NCI-H1092 (cell line): Measurements from ENCODE around the gene DEPDC1.
A peak's percentile ranks its signal among the peaks of the same experiment; 100 is the strongest.
"Not testable (repeated sequence)": the region's sequence is repeated elsewhere in the genome, so short reads cannot be mapped to it uniquely, and the experiment has no call there.

Experiments used
- DNase-seq: peaks from one replicate; lab custom pipeline; 2025; lab: John Stamatoyannopoulos, UW

DEPDC1 gene, protein sequence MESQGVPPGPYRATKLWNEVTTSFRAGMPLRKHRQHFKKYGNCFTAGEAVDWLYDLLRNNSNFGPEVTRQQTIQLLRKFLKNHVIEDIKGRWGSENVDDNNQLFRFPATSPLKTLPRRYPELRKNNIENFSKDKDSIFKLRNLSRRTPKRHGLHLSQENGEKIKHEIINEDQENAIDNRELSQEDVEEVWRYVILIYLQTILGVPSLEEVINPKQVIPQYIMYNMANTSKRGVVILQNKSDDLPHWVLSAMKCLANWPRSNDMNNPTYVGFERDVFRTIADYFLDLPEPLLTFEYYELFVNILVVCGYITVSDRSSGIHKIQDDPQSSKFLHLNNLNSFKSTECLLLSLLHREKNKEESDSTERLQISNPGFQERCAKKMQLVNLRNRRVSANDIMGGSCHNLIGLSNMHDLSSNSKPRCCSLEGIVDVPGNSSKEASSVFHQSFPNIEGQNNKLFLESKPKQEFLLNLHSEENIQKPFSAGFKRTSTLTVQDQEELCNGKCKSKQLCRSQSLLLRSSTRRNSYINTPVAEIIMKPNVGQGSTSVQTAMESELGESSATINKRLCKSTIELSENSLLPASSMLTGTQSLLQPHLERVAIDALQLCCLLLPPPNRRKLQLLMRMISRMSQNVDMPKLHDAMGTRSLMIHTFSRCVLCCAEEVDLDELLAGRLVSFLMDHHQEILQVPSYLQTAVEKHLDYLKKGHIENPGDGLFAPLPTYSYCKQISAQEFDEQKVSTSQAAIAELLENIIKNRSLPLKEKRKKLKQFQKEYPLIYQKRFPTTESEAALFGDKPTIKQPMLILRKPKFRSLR

DNA sequence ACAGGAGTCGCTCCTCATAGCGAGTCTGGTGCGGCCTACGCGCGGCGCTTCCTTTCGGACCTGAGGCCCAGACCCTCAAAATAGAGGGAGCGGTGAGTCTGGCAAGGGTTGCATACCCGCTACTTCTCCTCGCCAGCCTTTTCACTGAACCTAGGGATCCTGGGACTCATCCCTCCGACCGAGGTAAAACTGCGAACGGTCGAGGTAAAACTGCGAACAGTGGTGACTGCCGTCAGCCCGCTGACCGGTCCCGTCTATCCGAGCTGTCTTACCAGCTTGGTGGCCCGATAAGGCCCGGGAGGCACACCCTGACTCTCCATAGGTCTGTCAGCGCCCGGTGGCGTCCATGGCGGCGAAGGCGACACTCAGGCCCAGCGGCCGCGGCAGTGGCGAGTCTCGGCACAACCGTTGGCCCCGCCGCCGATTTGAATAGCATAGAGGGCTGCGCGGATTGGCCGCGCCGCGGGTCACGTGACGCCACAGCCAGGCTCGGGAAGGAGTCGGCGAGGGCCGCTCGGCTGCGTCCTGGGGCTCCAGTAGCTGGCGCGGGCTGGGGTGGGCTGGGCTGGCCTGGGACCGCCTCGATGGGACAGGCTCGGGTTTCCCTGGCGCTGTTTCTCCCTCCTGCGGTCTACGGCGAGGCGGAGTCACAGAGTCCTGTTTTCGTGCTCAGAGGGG, at the start of gene DEPDC1:
Gene DEPDC1 (minus strand): TSS at position 403 of the 678 bp plus-strand sequence. CDS start 83 bp downstream, at position 320.
- peak; percentile 76 for DNase-seq

DNA sequence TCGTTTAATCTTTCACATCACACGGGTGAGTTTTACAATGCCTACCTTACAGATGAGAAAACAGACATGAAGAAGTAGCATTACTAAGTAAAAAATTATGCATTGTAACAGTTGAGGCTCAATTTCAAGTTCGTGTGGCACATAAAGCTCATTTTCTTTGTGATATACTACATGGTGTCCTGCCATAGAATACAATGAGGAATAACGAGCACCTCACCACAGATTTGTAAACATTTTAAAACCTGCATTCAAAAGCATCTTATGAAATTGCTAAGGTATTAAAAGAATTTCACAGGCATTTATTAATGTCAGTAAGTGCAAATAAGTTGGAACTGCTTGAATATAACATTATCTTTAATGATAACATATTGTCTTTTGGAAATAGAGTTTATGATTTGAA, 47.8 kb upstream of the DEPDC1 start:
- no peak for DNase-seq

DNA sequence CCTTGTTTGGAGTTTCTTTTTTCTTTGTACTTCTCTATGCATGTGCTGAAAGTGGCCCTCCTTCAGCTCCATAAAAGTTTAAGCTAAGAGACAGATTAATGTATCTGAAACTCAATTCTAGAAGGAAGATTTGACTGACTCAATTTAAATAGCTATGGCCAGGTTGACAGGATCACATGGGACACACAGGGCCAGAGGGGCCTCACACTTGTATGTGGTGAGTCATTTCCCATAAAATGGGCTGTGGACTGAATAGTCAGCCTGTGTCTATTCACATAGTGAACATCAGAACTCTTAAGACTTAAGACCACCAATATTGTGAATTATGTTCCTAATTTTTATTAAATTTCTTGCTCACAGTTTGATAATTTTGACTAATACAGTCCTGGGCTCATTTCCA, 45.7 kb upstream of the DEPDC1 start:
- DNase-seq = no peak

DNA sequence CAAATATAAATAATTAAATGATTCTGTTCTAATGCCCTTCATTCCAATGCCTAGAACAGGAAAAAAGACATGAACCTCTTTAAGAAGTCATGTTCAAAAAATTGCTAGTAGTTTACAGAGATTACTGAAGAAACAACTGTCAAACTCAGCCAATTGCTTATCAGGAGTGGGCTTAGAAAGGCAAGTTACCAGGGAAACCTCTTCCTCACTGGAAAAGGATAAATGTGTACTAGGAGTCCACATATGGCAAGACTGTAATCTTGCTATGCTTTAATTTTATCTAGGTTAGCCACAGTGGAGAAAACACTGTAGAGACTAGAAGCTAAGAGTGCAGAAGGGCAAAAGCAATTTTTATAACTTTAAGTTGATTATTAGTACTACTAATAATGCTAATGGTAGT, 42.1 kb upstream of the DEPDC1 start:
- DNase-seq = no peak

DNA sequence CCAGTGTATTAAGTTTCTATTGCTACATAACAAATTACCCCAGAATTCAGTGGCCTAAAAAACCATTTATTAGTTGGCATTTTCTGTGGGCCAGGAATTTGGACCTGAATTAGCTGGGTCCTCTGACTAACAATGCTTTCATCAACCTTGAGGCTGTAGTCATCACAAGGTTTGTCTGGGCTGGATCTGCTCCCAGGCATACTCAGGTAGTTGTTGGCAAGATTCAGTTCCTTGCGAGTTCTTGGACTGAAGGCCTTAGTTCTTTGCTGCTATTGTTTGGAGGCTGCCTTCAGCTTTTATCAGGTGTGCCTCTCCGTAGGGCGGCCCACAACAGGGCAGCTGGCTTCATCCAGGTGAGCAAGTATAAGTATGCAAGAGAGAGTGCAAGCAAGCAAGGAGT, 31.4 kb upstream of the DEPDC1 start:
- DNase-seq = no peak

DNA sequence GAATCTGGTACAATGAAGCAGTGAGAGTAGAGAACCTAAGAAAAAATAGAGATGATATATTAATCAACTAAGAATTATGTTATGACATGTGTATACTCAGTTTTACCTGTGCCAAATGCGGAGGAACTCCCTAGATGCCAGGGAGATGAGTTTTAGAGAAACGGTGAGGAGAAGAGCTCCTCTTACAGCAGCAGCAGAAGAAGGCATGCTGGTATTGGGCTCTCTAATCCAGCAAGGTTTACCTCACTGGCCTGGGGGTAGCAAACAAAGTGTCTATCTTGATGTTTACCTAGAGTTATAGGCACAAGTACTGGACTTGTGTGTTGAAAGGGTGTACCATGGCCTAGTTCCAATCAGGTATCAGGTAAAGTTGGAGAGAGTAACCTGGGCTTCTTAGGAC, 28.9 kb upstream of the DEPDC1 start:
- DNase-seq = no peak

DNA sequence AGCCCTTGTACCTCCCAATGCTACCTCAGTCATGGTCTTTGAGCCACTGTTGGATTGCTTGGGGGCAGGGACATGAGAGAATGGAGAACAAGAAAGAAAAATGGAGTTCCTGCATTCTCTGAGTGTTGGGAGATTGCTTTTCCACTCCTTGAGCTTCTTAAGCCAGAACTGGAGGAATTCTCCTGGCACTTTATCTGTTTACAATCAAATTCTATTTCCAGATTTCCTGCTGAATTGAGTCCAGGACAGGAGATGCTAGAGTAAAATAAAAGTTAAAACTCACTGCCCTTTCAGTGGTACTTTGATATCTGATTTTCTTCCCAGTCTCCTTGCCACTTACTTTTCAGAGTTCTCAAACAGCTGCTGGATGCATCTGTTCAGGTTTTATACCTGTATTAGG, 24.4 kb upstream of the DEPDC1 start:
- no peak for DNase-seq

DNA sequence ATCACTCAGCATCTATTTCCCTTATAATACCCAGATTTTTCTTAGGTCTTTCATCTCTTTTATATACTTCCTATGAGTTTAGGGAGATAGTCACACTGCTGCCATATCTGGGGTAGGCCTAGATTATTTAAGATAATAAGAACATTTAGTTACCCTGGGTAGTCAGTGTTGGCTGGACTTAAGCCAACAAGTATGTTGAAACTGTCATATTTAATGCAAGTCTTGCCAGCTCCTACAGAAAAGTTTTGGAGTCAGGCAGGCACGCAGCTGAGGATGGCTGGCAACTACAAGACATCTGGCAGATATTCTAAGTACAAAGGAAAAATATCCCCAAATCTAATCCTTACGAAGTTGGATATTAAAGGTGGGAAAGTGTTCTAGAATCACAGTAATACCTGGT, 19.2 kb upstream of the DEPDC1 start:
- no peak for DNase-seq

DNA sequence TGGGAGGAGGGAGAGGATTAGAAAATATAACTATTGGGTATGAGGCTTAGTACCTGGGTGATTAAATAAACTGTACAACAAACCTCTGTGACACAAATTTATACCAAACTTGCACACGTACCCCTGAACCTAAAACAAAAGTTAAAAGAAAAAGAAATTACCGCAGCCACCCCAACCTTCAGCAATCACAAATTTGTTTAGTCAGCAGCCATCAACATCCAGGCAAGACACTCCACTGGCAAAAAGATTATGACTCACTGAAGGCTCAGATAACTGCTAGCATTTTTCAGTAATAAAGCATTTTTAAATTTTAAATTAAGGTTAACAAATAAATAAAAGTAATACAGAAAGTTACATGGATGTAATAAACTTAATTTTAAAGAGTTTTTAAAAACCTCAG, 14.4 kb upstream of the DEPDC1 start:
- no peak for DNase-seq

DNA sequence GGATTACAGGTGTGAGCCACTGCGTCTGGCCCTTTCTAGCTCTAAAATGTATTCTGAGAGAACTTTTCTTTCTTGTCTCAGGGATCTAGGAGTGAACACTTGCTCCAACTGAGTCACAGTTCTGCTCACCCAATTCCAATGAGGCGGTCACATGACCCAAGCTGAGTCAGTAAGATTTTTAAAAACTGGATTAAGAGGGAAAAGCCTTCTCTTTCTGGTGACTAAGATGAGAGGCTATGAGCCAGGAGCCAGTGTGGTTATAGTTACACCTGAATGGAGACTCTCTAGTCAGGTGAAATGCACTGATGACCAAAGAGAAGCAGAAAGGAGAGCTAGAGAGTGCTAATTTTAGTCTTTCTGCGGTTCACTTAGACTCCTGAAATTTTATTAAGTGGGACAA, 9.5 kb upstream of the DEPDC1 start:
- no peak for DNase-seq

DNA sequence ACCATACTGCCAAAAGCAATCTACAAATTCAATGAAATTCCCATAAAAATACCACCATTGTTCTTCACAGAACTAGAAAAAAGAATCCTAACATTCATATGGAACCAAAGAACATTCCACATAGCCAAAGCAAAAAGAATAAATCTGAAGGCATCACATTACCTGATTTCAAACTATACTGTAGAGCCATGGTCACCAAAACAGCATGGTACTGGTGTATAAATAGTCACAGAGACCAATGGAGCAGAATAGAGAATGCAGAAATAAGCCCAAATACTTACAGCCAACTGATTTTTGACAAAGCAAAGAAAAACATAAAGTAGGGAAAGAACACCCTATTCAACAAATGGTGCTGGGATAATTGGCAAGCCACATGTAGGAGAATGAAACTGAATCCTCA, 6.2 kb upstream of the DEPDC1 start:
- no peak for DNase-seq

DNA sequence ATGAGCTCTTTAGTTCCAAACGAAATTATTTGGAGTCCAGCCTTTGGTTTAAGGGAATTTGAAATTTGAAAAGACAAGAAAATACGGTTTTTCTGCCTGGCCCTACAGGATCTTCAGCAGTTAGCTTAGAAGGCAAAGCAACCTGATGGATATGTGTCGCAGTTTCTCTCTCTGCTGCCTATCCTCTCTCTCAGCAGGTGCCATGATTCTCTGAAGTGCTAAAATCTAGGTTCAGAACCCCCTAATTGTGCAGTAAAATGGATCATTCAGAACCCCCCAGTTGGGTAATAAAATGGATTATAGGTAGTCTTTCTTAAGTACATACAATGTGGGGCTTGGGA, 446 bp upstream of the DEPDC1 start:
- no peak for DNase-seq

DNA sequence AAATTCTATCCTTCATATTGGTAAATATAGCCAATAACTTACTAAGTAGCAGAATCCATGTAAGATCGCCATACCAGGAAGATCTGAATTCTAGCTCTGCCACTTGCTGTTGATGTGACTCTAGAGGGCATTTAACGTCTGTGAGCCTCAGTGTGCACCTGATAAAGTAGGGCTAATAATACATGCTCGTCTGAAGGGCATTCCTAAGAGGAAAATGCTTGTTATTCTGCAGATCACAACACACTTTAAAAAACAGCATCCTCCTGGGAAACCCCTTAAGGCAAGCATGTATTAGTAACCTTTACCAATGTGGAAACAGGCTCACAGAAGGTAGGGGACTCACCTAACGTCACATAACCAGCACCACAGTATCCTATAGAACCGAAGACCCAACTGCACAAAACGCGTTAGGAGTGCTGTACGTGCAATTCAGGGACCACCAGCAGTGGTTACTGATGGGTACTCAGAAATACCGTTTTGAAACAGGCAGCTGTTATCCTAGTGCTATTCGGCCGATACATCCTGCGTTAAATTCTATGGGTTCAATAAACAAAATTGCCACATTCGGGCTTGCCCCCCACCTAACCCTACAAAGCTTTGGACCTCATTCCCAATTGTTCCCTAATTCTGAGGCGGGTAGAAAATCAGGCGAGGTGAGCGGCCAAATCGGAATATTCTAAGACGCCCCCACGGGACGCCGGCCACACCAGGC, 758 bp downstream of the DEPDC1 start:
- no peak for DNase-seq

DNA sequence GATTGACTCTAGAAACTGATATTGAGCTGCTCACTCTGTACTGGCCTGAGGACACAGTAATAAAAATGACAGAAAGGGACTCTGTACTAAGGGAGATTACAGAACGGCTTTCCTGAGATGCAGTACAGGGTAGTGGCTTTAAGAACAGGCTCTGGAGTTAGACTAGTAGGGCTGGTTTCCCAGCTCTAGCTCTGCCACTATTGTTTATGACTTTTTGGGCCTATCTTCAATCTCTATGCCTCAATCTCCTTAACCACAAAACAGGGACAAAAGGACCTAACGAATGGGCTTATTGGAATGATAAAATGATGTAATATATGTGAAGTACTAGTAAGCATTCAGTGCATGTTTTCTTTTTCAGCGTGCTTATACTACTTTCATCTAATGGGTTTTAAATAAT, 1.4 kb downstream of the DEPDC1 start:
- no peak for DNase-seq

DNA sequence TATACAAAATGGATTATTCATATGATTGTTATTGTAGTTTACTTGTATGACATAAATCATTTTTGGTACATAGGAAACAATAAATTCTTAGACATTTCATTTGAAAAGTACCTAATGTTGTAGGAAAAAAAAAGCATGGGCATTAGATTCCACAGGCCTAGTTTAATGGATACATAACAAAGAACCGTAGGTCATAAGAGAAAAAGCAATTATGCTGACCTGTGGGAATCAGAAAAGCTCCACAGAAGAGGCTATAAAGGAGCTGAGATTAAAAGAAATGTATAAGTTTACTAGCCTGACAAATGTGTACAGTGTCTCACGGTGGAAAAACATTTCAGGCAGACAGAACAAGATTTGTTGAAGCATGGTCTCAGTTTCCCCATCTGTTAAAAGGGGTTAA, 3.7 kb downstream of the DEPDC1 start:
- no peak for DNase-seq

DNA sequence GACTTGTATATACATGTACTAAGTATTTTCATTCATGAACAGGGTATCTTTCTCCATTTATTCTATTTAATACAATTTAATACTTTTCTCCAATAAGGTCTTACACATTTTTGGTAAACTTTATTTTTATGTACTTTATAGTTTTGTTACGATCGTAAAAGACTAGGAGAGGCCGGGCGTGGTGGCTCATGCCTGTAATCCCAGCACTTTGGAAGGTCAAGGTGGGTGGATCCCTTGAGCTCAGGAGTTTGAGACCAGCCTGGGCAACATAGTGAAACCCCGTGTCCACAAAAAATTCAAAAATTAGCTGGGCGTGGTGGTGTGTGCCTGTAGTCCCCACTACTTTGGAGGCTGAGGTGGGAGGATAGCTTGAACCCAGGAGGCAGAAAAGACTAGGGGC, 4.6 kb downstream of the DEPDC1 start:
- DNase-seq = not testable (repeated sequence)

DNA sequence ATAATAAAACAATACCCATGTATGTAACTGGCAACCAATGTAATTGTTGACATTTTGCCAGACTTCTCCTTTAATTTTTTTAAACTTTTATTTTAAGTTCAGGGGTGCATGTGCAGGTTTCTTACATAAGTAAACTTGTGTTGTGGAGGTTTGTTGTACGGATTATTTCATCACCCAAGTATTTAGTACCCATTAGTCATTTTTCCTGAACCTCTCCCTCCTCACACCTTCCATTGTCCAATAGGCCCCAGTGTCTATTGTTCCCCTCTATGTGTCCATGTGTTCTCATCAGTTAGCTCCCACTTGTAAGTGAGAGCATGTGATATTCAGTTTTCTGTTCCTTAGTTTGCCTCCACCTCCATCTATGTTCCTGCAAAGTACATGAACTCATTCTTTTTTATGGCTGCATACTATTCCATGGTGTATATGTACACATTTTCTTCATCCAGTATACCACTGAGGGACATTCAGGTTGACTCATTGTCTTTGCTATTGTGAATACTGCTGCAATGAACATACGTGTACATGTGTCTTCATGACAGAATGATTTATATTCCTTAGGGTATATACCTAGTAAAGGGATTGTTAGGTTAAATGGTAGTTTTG, 6.7 kb downstream of the DEPDC1 start:
- no peak for DNase-seq

DNA sequence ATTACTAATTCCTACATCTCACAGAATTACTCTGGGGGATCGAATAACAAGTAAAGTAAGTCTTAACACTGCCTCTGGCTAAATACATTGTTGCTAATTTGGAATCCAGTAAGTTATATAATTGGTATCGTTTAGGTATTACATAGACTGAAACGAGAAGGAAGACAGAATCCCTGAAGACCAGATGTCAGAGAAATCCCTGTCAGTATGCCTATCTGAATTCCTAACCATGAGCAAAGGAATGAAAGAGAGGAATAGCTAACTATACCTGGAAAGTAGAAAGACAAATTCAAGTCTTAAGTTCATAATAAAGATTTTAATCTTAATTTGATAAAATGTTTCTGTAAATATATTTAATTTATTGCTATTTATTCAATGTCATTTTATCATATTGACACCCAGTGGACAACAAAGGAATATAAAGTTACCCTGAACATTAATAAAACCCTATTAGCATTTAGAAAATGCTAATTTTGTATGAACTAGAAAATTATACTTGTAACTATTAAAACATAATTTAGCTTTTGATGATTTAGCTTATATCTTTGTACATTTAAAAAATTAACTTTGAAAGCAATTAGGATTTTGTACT, 11.4 kb downstream of the DEPDC1 start:
- no peak for DNase-seq

DNA sequence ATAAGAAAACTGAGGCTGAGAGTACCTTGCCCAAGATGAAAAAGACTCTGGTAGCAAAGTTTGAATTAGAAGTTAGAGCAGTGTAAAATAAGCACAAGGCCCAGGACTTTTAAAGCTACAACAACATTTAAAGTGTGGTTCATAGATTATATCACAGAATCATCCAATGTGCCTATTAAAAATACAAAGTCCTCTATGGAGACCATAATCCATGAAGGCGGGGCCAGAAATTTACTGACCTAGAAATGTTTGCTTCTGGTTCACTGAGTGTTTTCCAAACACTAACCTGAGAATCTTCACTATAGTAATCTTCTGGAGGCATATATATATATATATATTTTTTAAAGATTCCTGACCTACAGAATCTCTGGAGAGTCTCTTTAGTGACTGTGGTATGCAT, 12.3 kb downstream of the DEPDC1 start:
- DNase-seq = no peak

DNA sequence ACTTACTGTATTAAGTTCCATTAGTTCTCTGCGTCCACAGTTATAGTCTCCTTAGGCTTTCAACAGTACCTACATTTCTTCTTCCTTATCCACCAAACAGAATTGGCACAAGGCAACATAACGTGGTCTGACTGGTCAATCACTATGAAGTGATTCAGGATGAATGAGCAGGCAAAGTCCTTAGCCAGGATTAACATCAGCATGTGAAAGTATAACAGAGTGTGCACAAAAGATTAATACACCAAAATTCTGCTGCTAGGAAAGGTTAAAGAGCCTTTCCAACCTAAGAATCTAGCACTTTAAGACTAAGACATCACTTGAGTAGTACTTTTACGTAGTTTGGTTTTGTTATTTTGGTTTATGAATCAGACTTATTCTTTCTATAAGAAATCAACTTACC, 15.8 kb downstream of the DEPDC1 start:
- no peak for DNase-seq

DNA sequence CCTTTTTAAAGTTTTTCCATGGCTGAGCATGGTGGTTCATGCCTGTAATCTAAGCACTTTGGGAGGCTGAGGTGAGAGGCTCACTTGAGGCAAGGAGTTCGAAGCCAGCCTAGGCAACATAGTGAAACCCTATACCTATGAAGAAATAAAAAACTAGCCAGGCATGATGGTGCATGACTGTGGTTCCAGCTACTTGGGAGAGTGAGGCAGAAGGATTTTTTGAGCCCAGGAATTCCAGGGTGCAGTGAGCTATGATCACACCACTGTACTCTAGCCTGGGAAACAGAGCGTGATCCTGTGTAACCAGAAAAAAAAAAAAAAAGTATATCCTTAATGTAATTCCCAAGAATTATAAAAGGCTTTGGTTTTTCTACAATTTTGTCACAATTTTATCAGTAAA, 17.4 kb downstream of the DEPDC1 start:
- no peak for DNase-seq

DNA sequence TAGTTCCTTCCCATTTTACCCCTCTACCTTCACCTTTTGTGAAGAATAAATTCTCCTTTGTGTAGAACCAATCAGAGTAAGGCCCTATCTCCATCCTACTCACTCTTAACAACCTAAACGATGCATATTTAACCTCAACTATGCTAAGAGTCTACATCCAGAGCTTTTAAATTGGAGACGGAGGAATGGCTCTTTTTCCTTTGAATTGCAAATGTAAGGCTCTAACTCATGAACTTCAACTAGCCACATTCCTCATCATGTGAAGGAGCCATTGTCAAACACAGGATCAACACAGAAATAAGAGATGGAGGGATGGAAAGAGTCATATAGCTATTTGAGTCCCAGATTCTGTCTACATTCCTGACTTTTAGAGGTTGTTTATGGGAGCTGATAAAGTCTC, 18.2 kb downstream of the DEPDC1 start:
- DNase-seq = no peak
